ENCODE data around the gene PIK3R4.

Gene PIK3R4

DNA sequence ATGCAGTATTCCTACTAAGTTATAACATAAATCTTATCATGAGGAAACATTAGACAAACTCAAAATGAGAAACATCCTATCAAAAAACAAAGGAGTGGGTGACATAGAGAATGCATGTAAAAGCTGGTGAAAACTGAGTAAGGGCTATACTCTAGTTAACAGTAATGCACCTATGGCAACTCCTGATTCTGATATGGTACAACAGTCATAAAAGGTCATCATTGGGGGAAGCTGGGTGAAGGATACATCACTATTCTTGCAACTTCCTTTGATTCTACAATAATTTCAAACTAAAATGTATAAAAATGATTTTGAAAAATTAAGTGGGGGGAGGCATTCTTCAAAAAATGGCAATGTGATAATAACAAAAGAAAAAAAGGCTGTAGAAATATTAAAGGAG lies 6.8 kb downstream of the PIK3R4 start:
- no peak for DNase-seq

DNA sequence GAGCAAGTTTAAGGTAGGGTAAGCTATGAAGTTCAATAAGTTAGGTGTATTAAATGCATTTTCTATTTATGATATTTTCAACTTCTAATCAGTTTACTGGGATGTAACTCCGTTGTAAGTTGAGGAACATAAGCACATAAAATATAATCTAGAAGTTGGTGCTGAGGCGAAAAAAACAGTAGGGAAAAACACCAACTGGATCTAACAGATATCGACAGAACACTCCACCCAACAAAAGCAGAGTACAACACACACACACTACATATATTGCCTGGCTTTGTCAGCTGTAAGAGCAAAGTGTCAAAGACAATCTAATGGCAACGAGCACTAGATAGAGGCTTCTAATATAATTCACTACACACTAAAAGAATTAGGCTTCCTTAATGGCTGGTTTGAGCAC lies 8.4 kb downstream of the PIK3R4 start:
- no peak for DNase-seq

GRCh38 chr3:130737622-130738021 lies 9.0 kb downstream of the PIK3R4 start:
- no peak for DNase-seq

- DNase-seq = no peak
Observed at GRCh38 chr3:130733236-130733875, 13.3 kb downstream of the PIK3R4 start.

DNA sequence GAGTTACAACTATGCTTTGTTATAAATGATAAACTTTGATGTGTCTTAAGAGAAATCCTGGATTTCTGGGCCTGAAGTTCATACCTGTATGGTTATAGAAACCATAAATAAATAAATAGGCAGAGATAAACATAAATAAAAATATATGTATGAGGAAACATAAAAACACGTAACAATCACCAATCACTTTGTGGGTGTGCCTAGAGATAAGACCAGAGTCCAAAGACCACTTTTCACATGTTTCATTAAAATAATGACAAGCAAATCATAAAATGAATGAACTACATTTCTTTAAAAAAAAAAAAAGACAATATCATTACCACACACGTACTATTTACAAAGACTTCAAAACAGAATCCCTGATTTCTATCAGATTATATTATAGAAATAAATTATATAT lies 14.1 kb downstream of the PIK3R4 start:
- no peak for DNase-seq

- DNase-seq = no peak
Observed at GRCh38 chr3:130731817-130732216, 14.8 kb downstream of the PIK3R4 start.

- no peak for DNase-seq
Observed at GRCh38 chr3:130729154-130729553, 17.5 kb downstream of the PIK3R4 start.

DNA sequence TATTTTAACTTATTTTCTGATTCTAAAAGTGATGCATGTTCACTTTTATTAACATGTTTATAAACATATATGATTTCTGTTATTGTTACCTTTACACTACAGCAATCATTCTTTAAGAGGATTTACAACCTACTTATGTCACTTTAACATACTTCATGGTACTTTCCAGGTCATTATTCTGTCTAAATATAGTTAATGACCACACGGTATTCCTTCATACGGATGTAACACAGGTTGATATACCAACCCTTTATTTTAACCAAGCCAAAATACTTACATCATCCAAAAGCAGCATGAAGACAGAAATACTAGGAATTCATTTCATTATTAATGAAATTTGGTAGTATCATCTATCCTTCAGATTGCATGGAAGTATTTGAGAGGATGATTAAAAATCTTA lies 18.6 kb downstream of the PIK3R4 start:
- DNase-seq = no peak

DNA sequence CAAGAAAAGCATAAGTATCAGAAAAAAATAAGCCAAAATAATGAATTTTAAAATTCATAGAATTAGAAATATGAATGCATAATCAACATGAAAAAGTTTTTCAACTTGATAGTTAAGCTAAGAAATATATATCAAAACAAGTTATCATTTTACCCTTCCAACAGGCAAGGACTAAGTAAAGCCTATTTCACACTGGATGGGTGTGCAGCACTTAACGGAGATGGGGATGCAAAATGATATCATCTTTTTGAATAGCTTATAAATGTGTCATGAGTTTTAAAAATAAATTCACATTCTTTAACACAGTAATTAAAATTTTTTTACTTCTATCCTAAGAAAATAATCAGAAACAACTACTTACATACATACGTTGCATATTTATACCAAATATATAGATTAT lies 20.9 kb downstream of the PIK3R4 start:
- DNase-seq = no peak

GRCh38 chr3:130715616-130716015 lies 31.0 kb downstream of the PIK3R4 start:
- no peak for DNase-seq

DNA sequence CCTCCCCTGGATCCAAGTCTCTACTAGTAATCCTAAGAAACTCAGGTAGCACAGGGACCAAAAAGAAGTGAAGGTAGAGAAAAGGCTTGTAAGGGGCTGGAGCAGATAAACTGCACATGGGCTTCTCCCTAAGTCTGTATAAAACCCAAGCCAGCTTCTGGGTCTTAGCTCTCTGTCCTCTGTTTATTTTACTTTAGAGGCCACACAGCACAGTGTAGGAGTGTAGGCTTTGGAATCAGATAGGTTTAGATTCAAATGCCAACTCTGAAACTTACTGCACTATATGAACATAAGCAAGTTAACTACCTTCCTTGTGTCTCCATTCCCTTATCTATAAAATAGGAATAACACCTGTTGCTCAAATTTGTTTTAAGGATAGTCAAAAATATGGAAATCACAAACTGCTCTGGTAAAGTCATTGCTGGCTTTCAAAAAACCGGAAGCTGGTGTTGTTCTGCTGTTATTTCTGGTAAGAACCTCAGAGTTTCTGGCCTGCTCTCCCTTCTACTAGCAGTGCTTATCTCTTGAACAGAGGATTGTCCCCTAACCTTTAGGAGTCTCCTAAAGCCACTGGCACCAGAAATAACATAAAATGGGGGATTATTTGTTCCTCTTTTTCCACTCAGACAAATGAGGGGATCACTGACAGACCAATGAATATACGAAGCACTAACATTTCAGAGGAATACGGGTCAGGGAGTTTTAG lies 33.8 kb downstream of the PIK3R4 start:
- DNase-seq = no peak

DNA sequence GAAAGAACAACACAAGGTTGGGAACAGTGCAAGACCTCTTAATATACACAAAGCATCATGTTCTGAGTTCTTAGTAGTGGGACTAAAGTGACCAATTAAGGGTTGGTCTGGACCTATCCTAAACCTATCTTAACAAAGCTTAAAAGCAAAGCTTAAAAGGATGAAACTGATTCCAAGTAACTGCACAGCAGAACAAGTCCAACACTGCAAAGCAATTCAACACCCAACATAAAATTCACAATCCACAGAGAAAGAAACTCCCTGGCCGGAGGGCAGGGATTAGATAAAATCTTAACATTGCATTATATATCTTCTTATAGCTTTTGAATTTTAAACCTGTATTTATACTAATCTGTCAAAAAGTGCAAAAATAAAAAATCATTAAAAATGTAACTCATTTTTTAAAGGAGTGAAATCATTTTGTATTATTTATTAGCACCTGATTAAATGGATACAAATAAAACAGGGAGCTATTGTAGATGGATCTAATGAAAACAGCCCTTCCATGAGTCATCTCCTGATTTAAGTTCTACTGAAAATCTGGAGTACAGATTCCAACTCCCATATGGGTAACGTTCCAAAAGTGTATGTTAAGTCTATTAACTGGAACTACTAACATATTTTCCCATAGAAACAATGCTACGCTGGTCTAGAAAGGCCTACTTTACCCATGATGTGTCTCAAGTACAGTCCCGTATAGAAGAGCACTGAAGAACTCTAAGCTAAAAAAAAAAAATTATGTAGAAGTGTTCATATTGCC lies 34.9 kb downstream of the PIK3R4 start:
- no peak for DNase-seq

- no peak for DNase-seq
Observed at GRCh38 chr3:130709671-130710070, 37.0 kb downstream of the PIK3R4 start.

DNA sequence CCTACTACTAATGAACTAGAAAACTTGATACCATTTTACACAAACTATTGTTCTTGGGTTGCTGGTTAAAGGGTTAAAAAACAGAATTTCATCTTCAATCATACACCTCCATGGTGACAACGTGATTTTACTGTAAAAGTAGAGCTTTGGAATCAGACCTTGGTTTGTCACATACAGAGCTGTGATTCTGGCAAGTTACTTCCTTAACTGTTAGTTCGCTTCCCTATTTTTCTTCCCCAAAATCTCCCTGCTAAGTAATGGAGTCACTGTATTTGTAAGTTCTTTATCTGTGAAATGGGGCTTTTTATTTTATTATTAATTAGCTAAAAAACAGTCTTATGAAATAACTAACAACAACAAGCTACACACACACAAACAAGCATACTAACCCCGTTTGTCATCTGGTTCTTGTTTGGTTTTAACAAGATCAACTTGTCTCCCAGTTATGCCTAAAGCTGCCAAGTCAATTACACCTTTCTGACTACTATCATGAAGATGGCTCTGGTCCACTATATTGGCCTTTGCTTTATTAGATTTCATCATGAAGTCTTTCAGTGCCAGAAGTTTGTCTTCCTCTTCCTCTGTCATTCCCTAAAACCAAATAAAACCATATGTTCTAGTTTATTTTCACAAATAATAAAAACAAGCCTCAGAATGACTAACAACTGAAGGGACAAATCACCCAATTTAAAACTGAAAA lies 38.6 kb downstream of the PIK3R4 start:
- DNase-seq = no peak

- no peak for DNase-seq
Observed at GRCh38 chr3:130705501-130705900, 41.1 kb downstream of the PIK3R4 start.

GRCh38 chr3:130702985-130703384 lies 43.6 kb downstream of the PIK3R4 start:
- DNase-seq = no peak

DNA sequence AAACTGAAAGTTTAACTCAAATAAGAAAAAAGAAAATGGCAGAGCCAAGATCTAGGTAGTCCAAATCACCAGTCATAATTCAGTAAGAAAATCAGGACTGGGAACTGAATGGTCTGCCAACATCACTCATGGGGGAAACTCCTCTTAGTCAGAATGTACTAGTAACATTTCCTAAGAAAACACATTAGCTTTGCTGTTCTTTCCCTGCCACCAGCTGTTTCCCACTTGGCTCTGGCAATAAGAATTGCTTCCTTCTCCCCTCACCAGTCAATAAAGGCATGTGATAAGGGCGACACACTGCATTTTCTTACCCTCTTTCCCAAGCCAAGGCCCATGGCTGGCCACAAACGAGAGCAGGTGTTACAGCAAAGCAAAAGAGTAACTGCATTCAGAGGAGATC lies 46.1 kb downstream of the PIK3R4 start:
- DNase-seq = no peak

GRCh38 chr3:130699765-130700164 lies 46.9 kb downstream of the PIK3R4 start:
- no peak for DNase-seq

GRCh38 chr3:130693314-130693713 lies 53.3 kb downstream of the PIK3R4 start:
- no peak for DNase-seq

DNA sequence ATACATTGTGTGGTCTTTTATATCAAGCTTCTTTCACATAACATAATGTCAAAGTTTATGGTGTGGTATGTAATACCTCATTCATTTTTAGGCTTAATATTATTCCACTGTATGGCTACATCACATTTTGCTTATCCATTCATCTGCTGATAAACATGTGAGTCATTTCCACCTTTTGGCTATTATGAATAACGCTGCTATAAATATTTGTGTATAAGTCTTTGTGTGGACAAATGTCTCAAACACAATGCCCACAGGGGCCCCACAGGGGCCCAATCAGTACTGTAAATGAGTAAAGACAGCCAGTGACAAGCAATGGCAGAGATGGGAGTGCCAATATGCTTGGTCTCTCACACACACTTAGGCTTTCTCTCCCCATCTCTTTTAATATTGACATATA lies 54.2 kb downstream of the PIK3R4 start:
- no peak for DNase-seq

GRCh38 chr3:130688697-130689470 lies 57.7 kb downstream of the PIK3R4 start:
- DNase-seq = no peak

GRCh38 chr3:130688015-130688688 lies 58.5 kb downstream of the PIK3R4 start:
- no peak for DNase-seq

Measured in SIG-M5 (cell line).